Skeletal muscle satellite cell (primary cell): ENCODE measurements around the gene GNL3.

ENCODE experiments used
- H3K27me3 ChIP-seq: 2 replicates; pipeline ENCODE4 v1.7.0; 2013; ENCODE audit warnings: low read length; ENCODE audit not compliant: control insufficient read depth, insufficient read depth
- H3K36me3 ChIP-seq: 2 replicates; pipeline ENCODE4 v1.7.0; 2013; ENCODE audit warnings: mild to moderate bottlenecking, control low read depth, low read length; ENCODE audit not compliant: insufficient read depth
- H3K4me1 ChIP-seq: 2 replicates; pipeline ENCODE4 v1.7.0; 2013; ENCODE audit warnings: low read length; ENCODE audit not compliant: control insufficient read depth, insufficient read depth
- H3K4me2 ChIP-seq: 2 replicates; pipeline ENCODE4 v1.7.0; 2013; ENCODE audit warnings: mild to moderate bottlenecking, low read length
- H3K4me3 ChIP-seq: 2 replicates; pipeline ENCODE4 v1.7.0; 2013; ENCODE audit warnings: low read length
- H3K9ac ChIP-seq: 2 replicates; pipeline ENCODE4 v1.7.0; 2013; ENCODE audit warnings: mild to moderate bottlenecking, low read depth, low read length, moderate library complexity
- H3K9me3 ChIP-seq: replicated peaks from 2 replicates; pipeline ENCODE4 v1.7.0; 2013; ENCODE audit warnings: mild to moderate bottlenecking, control low read depth, low read length

Gene GNL3

GRCh38 chr3:52690560-52690959 lies 4.7 kb downstream of the GNL3 start:
- Histone ChIP-seq H3K9me3 (no peaks in the 10 kb centered on the region), H3K27me3 (no peaks in the 10 kb centered on the region), H3K4me2 (no peak overlapping the region), H3K4me1 (peaks cover 12% of the 10 kb centered on the region), H3K9ac (no peak overlapping the region), H3K36me3 (peaks cover 77% of the 10 kb centered on the region), H3K4me3 (no peak overlapping the region)

- Histone ChIP-seq H3K9me3 (no peaks in the 10 kb centered on the region), H3K4me3 (no peak overlapping the region), H3K36me3 (peaks cover 92% of the 10 kb centered on the region), H3K27me3 (no peaks in the 10 kb centered on the region), H3K9ac (no peak overlapping the region), H3K4me1 (peaks cover 10% of the 10 kb centered on the region), H3K4me2 (no peak overlapping the region)
Observed at GRCh38 chr3:52693071-52693470, 7.2 kb downstream of the GNL3 start.

- H3K36me3 ChIP-seq, result peaks cover 78% of the 10 kb centered on the region
- no peaks in the 10 kb centered on the region for H3K9me3 ChIP-seq
- H3K4me2 ChIP-seq, result no peak overlapping the region
- no peaks in the 10 kb centered on the region for H3K27me3 ChIP-seq
- no peak overlapping the region for H3K9ac ChIP-seq
- no peak overlapping the region for H3K4me3 ChIP-seq
- H3K4me1 ChIP-seq, result peaks cover 10% of the 10 kb centered on the region
Observed at GRCh38 chr3:52694528-52695189, 8.8 kb downstream of the GNL3 start.

DNA sequence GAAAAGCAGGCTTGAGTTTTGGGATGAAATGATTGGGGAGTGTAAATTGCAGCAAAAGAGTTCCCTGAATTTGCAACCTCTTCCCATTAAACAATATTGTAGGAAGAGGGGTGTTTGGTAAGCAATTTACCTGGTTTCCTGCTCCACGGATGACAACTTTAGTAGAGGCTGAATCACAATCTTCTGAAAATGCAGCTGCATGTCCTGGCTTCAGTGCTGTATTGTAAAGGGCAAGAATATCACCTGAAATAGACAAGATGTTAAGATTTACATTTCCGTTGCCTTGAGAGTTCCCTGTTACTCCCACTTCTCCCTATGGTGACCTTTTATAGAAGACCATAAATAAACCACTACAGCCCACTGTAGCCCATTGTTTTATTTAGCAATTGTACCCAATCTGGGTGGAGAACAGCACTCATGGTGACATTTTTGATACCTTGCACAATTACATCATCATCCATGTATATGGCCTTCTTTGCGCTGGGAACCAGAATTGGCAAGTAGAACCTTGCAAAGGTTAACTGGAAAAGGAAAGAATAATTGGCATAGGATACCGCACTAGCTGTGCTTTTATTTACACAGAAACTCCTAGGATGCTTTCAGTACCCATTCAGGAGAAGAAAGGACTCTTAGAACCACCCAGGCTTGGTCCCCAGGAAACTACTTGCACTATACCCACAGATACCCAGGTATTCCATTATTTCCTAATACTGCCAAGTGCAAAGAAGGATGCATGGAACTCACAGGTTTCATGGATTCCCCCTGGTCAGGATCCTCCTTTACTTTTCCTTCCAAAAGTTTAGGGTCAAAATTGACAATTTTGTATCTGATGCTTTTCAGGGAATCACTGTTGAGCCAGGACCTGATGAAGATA lies 10.2 kb downstream of the GNL3 start:
- H3K4me1 ChIP-seq, result peaks cover 10% of the 10 kb centered on the region
- no peak overlapping the region for H3K4me3 ChIP-seq
- H3K27me3 ChIP-seq, result no peaks in the 10 kb centered on the region
- no peak overlapping the region for H3K4me2 ChIP-seq
- H3K9me3 ChIP-seq, result no peaks in the 10 kb centered on the region
- peaks cover 72% of the 10 kb centered on the region for H3K36me3 ChIP-seq
- no peak overlapping the region for H3K9ac ChIP-seq

GRCh38 chr3:52696830-52697631 lies 11.2 kb downstream of the GNL3 start:
- peaks cover 10% of the 10 kb centered on the region for H3K4me1 ChIP-seq
- H3K4me2 ChIP-seq, result no peak overlapping the region
- no peaks in the 10 kb centered on the region for H3K27me3 ChIP-seq
- peaks cover 65% of the 10 kb centered on the region for H3K36me3 ChIP-seq
- no peak overlapping the region for H3K4me3 ChIP-seq
- no peak overlapping the region for H3K9ac ChIP-seq
- H3K9me3 ChIP-seq, result no peaks in the 10 kb centered on the region

GRCh38 chr3:52697632-52697965 lies 11.8 kb downstream of the GNL3 start:
- Histone ChIP-seq H3K36me3 (peaks cover 60% of the 10 kb centered on the region), H3K27me3 (no peaks in the 10 kb centered on the region), H3K4me3 (no peak overlapping the region)

GRCh38 chr3:52703341-52703740 lies 17.5 kb downstream of the GNL3 start:
- Histone ChIP-seq H3K9me3 (no peaks in the 10 kb centered on the region), H3K4me2 (peak overlapping the region; percentile 86), H3K4me3 (peak overlapping the region; percentile 98), H3K4me1 (peaks cover 15% of the 10 kb centered on the region), H3K27me3 (no peaks in the 10 kb centered on the region), H3K9ac (peak overlapping the region; percentile 97), H3K36me3 (peaks cover 14% of the 10 kb centered on the region)

More at GRCh38 chr3:52697632-52697965, 11.8 kb downstream of the GNL3 start:
- H3K4me1 ChIP-seq, result peaks cover 10% of the 10 kb centered on the region
- H3K4me2 ChIP-seq, result no peak overlapping the region
- H3K9ac ChIP-seq, result no peak overlapping the region
- no peaks in the 10 kb centered on the region for H3K9me3 ChIP-seq

- peak overlapping the region; percentile 98 for H3K4me3 ChIP-seq
- peak overlapping the region; percentile 86 for H3K4me2 ChIP-seq
- no peaks in the 10 kb centered on the region for H3K27me3 ChIP-seq
- H3K4me1 ChIP-seq, result peaks cover 15% of the 10 kb centered on the region
- H3K9me3 ChIP-seq, result no peaks in the 10 kb centered on the region
- H3K36me3 ChIP-seq, result peaks cover 16% of the 10 kb centered on the region
- peak overlapping the region; percentile 97 for H3K9ac ChIP-seq
Observed at GRCh38 chr3:52704611-52705437, 19.0 kb downstream of the GNL3 start.

DNA sequence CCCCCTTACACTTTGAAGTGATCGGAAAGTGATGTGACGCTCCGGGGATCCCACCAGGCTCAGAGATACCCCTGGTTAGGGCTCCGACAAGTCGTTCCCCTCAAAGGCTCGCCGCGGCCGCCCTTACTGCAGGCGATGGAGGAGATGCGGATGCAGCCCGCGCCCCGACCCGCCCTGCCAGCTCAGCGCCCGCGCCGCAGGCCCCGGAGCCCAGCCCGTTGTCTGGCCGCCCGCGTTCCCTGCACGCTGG lies 19.5 kb downstream of the GNL3 start:
- Histone ChIP-seq H3K27me3 (no peaks in the 10 kb centered on the region), H3K4me2 (peak overlapping the region; percentile 86), H3K9me3 (no peaks in the 10 kb centered on the region), H3K4me1 (peaks cover 15% of the 10 kb centered on the region), H3K9ac (peak overlapping the region; percentile 97), H3K4me3 (peak overlapping the region; percentile 98), H3K36me3 (peaks cover 12% of the 10 kb centered on the region)

DNA sequence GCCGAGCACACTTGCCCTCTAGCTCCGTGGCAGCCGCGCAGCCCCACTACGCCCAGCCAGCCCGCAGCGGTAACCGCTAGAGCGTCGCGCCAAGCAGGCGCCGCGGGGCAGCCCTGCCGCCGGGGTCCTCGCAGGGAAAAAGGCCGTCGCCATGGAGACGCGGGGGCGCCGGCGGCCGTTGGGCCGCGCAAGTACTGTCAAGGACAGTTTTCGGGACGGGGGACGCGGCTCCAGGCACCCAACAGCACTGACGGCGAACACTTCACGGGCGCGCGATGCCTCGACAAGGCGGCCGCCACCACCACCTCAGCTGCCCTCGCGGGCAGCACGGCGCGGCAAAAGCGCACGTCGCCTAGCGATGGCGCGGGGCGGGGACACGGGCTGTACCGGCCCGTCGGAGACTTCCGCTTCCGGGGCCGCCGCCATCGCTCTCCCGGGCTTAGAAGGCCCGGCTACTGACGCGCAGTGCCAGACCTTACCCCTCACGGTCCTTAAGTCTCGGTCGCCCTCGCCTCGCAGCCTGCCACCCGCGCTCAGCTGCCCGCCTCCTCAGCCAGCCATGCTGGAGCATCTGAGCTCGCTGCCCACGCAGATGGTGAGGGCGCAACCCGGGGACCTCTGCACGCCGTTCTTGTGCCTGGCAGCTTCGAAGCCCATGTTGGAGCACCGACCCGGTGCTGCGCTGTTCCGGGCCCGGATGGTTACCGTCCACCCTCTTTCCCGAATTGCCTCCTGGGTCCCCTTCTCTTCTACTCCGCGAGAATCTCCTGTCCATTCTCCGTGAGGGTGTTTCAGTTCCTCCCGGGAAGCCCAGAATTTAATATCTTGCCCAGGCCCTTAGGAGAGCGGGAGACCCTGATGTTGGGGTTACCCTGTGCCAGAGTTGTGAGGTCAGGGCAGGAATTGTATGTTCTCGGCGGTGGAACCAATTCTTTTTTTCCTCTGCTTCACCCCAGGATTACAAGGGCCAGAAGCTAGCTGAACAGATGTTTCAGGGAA lies 20.2 kb downstream of the GNL3 start, which contains the start of the genes GLT8D1 and SPCS1:
GLT8D1 (minus strand) TSS at position 104 of the 999 bp plus-strand sequence. CDS start 5,331 bp downstream, outside the sequence.
SPCS1 (plus strand) TSS at position 419 of the 999 bp plus-strand sequence; CDS start at position 560, 141 bp downstream.
- Histone ChIP-seq H3K4me3 (peak within 1 kb of the TSS; percentile 98), H3K36me3 (peaks cover 12% of the 10 kb centered on the region), H3K27me3 (no peaks in the 10 kb centered on the region), H3K9ac (peak within 1 kb of the TSS; percentile 97), H3K4me2 (peak within 1 kb of the TSS; percentile 86), H3K9me3 (no peaks in the 10 kb centered on the region), H3K4me1 (peaks cover 15% of the 10 kb centered on the region)
